ENCODE results near the gene TXNRD3. TPM values are rescaled to one million over a fixed set of nuclear protein-coding genes. Genes with fewer than 3 reads are reported as not detected.

The TXNRD3 gene
- total RNA-seq, 1 donor from 2014 or later: 0.51 TPM

GRCh38 chr3:126567696-126568438 lies 87.1 kb downstream of the TXNRD3 start:
- Mint-ChIP-seq H3K4me3 (no peak overlapping the region), H3K27me3 (peaks cover 18% of the 10 kb centered on the region), H3K9me3 (peaks cover 3% of the 10 kb centered on the region), H3K36me3 (ENCODE audit: low read depth) (no peaks in the 10 kb centered on the region), H3K27ac (no peak overlapping the region), H3K4me1 (no peaks in the 10 kb centered on the region)
- POLR2A ChIA-PET: no interaction called here
- ATAC-seq (ENCODE audit: low read depth) (no peak), DNase-seq (no peak)
- CTCF ChIA-PET: no interaction called here
- TF ChIP-seq, protein P1, sequence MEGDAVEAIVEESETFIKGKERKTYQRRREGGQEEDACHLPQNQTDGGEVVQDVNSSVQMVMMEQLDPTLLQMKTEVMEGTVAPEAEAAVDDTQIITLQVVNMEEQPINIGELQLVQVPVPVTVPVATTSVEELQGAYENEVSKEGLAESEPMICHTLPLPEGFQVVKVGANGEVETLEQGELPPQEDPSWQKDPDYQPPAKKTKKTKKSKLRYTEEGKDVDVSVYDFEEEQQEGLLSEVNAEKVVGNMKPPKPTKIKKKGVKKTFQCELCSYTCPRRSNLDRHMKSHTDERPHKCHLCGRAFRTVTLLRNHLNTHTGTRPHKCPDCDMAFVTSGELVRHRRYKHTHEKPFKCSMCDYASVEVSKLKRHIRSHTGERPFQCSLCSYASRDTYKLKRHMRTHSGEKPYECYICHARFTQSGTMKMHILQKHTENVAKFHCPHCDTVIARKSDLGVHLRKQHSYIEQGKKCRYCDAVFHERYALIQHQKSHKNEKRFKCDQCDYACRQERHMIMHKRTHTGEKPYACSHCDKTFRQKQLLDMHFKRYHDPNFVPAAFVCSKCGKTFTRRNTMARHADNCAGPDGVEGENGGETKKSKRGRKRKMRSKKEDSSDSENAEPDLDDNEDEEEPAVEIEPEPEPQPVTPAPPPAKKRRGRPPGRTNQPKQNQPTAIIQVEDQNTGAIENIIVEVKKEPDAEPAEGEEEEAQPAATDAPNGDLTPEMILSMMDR (IDR thresholded peaks at IDR 0.05): no peak
- intact Hi-C loops (cut with micrococcal nuclease): no loop called here

GRCh38 chr3:126562737-126563276 lies 92.1 kb downstream of the TXNRD3 start:
- ChIA-PET CTCF (no interaction called here), POLR2A (no interaction called here)
- intact Hi-C loops (cut with micrococcal nuclease): no loop called here
- no peak overlapping the region for H3K4me3 Mint-ChIP-seq
- H3K27me3 Mint-ChIP-seq: peaks cover 25% of the 10 kb centered on the region
- DNase-seq (no peak), ATAC-seq (ENCODE audit: low read depth) (no peak)
- no peak overlapping the region for H3K27ac Mint-ChIP-seq
- TF ChIP-seq, protein P1 (IDR thresholded peaks at IDR 0.05): no peak
- no peaks in the 10 kb centered on the region for H3K36me3 Mint-ChIP-seq (ENCODE audit: low read depth)
- H3K9me3 Mint-ChIP-seq: peaks cover 15% of the 10 kb centered on the region
- H3K4me1 Mint-ChIP-seq: no peaks in the 10 kb centered on the region

DNA sequence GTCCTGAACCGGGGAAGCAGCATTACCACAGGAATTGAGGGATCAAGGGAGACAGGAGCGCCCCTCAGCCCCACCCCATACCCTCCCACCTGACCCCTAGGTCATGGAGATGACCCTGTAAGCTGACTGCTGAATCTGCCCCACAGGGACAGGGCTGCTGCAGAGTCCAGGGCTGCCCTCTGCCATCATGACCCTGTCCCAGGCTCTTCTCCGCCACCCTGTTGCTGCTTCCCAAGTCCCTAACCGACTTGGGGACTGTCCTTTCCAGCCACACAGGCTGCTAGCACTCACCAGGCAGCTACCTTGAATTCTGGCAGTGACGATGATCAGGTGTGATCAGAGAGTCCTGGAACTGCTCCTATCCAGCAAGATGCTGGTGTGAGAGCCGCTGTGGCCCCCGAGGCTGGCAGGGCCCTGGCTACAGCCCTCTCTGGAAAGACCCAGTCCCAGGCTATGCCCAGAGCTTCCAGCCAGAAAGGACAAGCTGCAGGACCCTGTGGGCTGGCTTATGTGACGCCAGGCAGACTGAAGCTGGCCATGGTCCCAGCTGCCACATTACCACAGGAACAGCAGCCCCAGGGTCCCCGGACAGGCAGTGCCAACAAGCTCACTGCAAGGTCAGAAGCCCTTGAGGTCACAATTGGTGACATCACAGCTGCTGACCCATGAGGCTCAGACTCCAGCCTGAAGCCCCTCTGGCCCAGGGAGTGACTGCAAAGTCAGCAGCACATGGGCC lies 96.4 kb downstream of the TXNRD3 start, which contains the start of gene C3orf22:
Gene C3orf22, minus strand, starts transcription at position 597 of the 736 bp plus-strand sequence. CDS start 5,542 bp downstream, outside the sequence.
- intact Hi-C loops (cut with micrococcal nuclease): no loop called here
- ATAC-seq (ENCODE audit: low read depth): no peak
- H3K4me3 Mint-ChIP-seq: no peak within 1 kb of the TSS

GRCh38 chr3:126557761-126558160 lies 97.2 kb downstream of the TXNRD3 start:
- H3K36me3 Mint-ChIP-seq (ENCODE audit: low read depth): no peaks in the 10 kb centered on the region
- no peak for DNase-seq
- ATAC-seq (ENCODE audit: low read depth): no peak
- ChIA-PET CTCF (no interaction called here), POLR2A (no interaction called here)
- H3K27ac Mint-ChIP-seq: no peak overlapping the region
- peaks cover 7% of the 10 kb centered on the region for H3K27me3 Mint-ChIP-seq
- H3K9me3 Mint-ChIP-seq: peaks cover 11% of the 10 kb centered on the region
- TF ChIP-seq, protein P1 (IDR thresholded peaks at IDR 0.05): no peak
- H3K4me1 Mint-ChIP-seq: no peaks in the 10 kb centered on the region
- no peak overlapping the region for H3K4me3 Mint-ChIP-seq
- intact Hi-C loops (cut with micrococcal nuclease): no loop called here

More for the DNA sequence above, 96.4 kb downstream of the TXNRD3 start, which contains the start of gene C3orf22:
- no peak for DNase-seq
- no peaks in the 10 kb centered on the region for H3K4me1 Mint-ChIP-seq
- H3K36me3 Mint-ChIP-seq (ENCODE audit: low read depth): no peaks in the 10 kb centered on the region
- H3K27me3 Mint-ChIP-seq: peaks cover 8% of the 10 kb centered on the region
- TF ChIP-seq, protein P1 (IDR thresholded peaks at IDR 0.05): no peak
- ChIA-PET POLR2A (no interaction called here), CTCF (no interaction called here)
- peaks cover 15% of the 10 kb centered on the region for H3K9me3 Mint-ChIP-seq
- H3K27ac Mint-ChIP-seq: no peak within 1 kb of the TSS

GRCh38 chr3:126557415-126557745 lies 97.5 kb downstream of the TXNRD3 start:
- POLR2A ChIA-PET: no interaction called here
- no peaks in the 10 kb centered on the region for H3K4me1 Mint-ChIP-seq
- peaks cover 4% of the 10 kb centered on the region for H3K27me3 Mint-ChIP-seq
- H3K27ac Mint-ChIP-seq: no peak overlapping the region
- DNase-seq: no peak
- CTCF ChIA-PET: no interaction called here
- TF ChIP-seq, protein P1 (IDR thresholded peaks at IDR 0.05): no peak
- intact Hi-C loops (cut with micrococcal nuclease): no loop called here
- peaks cover 8% of the 10 kb centered on the region for H3K9me3 Mint-ChIP-seq
- H3K4me3 Mint-ChIP-seq: no peak overlapping the region
- no peak for ATAC-seq (ENCODE audit: low read depth)
- no peaks in the 10 kb centered on the region for H3K36me3 Mint-ChIP-seq (ENCODE audit: low read depth)

Measured in activated B cell treated with CpG ODN at 0.5 μM for 24 hours (primary cell).